Measurements from ENCODE around the gene SPTA1.

The SPTA1 gene

DNA sequence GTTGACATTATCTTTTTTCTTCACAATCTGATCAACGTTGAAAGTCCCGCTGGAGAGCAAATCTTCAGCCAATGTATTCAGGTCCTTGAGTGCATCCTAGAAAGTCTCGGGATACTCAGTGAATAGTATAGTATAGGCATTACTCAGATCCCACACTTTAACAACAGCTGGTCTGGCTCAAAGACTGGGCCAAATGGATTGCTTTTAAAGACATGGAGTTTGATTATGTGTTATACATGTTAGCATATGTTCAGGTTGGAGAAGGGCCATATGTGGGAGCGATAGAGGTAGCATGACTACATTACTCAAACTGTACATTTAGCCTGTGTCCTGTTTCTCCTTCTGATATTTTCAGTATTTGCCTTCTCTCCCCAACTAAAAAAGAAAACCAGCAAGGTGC, 48.4 kb downstream of the SPTA1 start:
- no peaks in the 10 kb centered on the region for H3K27me3 ChIP-seq
- H3K9me3 ChIP-seq: no peaks in the 10 kb centered on the region
- no peak overlapping the region for H3K4me3 ChIP-seq (ENCODE audit: low read depth, low read length)
- no peaks in the 10 kb centered on the region for H3K36me3 ChIP-seq
- TF ChIP-seq, protein P1, sequence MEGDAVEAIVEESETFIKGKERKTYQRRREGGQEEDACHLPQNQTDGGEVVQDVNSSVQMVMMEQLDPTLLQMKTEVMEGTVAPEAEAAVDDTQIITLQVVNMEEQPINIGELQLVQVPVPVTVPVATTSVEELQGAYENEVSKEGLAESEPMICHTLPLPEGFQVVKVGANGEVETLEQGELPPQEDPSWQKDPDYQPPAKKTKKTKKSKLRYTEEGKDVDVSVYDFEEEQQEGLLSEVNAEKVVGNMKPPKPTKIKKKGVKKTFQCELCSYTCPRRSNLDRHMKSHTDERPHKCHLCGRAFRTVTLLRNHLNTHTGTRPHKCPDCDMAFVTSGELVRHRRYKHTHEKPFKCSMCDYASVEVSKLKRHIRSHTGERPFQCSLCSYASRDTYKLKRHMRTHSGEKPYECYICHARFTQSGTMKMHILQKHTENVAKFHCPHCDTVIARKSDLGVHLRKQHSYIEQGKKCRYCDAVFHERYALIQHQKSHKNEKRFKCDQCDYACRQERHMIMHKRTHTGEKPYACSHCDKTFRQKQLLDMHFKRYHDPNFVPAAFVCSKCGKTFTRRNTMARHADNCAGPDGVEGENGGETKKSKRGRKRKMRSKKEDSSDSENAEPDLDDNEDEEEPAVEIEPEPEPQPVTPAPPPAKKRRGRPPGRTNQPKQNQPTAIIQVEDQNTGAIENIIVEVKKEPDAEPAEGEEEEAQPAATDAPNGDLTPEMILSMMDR (IDR thresholded peaks at IDR 0.05; ENCODE audit: low read depth, low read length): no peak
- DNase-seq: no peak
- H3K4me1 ChIP-seq: no peaks in the 10 kb centered on the region

DNA sequence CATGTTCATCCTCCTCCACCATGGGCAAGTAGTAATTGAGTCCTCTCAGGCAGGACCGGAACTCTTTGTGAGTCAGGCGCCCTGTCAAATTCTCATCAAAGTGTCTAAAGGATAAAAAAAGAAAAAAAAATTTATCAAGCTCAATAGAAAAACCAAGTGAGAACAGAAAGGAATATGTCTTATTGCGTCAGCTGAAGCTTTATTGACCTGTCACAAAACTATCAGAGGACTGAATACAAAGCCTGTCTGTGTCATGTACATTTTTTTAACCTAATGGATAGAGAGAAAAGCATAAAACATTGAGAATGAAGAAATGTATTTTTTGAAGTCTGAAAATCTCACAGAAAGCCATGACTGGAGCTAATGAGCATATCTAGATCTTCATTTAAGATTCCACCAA, 72.8 kb downstream of the SPTA1 start:
- Histone ChIP-seq H3K4me3 (ENCODE audit: low read depth, low read length) (no peak overlapping the region), H3K27me3 (no peaks in the 10 kb centered on the region), H3K4me1 (no peaks in the 10 kb centered on the region), H3K36me3 (no peaks in the 10 kb centered on the region), H3K9me3 (no peaks in the 10 kb centered on the region)
- no peak for DNase-seq
- TF ChIP-seq, protein P1 (IDR thresholded peaks at IDR 0.05; ENCODE audit: low read depth, low read length): no peak

DNA sequence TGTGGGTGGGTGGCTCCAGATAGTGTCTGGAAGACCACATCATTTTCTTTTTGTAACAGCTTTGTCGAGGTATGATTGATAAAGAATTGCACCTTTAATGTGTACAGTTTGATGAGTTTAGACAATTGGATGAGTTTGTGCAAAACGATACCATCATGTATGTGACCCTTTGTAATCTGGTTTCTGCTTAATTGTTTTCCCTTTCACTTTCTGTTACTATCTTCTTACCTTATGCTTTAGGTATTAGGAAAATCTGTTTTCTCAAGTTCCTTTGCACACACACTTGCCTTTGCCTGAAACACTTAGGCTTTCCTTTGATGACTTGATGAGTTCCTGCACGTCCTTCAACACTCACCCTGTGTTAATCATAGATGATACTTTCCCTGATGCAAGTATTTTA, 74.6 kb downstream of the SPTA1 start:
- H3K27me3 ChIP-seq: no peaks in the 10 kb centered on the region
- H3K36me3 ChIP-seq: no peaks in the 10 kb centered on the region
- H3K4me1 ChIP-seq: no peaks in the 10 kb centered on the region
- no peaks in the 10 kb centered on the region for H3K9me3 ChIP-seq
- no peak overlapping the region for H3K4me3 ChIP-seq (ENCODE audit: low read depth, low read length)
- DNase-seq: no peak
- TF ChIP-seq, protein P1 (IDR thresholded peaks at IDR 0.05; ENCODE audit: low read depth, low read length): no peak

DNA sequence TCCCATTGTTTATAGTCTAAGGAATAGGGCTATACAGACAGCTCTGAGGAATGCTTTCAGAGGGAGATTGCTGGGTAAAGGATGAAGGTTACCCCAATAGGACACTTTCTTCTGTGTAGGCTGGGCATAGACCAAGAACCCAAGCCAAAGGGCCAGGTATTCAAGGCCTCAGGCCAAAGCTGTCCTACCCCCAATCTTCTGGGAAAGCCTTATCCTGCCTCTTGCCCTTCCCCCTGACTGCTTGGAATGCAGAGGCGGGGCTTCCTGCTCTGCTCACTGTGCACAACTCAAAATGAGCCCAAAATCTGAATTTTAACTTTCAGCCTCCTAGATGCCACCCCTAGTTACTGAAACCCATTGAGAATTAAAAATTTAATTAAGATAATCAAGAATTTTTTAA, 79.2 kb downstream of the SPTA1 start:
- H3K4me3 ChIP-seq (ENCODE audit: low read depth, low read length): no peak overlapping the region
- H3K27me3 ChIP-seq: no peaks in the 10 kb centered on the region
- no peaks in the 10 kb centered on the region for H3K36me3 ChIP-seq
- no peak for DNase-seq
- H3K9me3 ChIP-seq: no peaks in the 10 kb centered on the region
- no peaks in the 10 kb centered on the region for H3K4me1 ChIP-seq
- TF ChIP-seq, protein P1 (IDR thresholded peaks at IDR 0.05; ENCODE audit: low read depth, low read length): no peak

DNA sequence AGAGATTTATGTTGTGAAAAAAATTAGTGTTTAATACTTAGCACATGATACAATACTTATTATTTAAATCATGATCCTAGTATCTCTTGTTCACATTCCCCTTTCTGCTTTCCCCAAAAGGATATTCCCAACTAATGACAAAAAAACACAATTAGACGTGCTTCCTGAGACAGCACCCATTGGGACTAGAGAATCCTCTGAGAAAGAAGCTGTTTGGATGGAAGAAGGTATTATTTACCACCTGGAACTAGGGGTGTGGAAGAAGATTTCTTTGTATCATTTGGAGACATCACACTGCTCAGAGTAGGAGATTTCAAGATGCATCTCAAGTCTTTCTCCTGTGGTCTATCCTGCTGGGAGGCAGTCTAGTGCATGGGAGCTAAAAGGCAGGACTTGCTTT, 81.5 kb downstream of the SPTA1 start, which contains the start of gene OR10Z1:
TSS of gene OR10Z1 (plus strand) at position 301 of the 400 bp plus-strand sequence. CDS start 1,171 bp downstream, outside the sequence.
- TF ChIP-seq, protein P1 (IDR thresholded peaks at IDR 0.05; ENCODE audit: low read depth, low read length): no peak

DNA sequence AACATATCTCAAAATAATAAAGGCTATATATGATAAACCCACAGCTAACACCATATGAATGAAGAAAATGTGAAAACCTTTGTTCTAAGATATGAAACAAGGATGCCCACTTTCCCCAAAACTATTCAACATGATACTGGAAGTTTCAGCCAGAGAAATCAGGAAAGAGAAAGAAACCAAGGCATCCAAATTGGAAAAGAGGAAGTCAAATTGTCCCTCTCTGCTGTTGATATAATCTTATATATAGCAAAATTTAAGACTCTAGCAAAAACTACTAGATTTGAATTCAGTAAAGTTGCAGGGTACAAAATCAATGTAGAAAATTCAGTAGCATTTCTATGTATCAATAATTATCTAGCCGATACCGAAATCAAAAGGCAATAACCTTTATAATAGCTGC, 85.8 kb downstream of the SPTA1 start:
- Histone ChIP-seq H3K36me3 (no peaks in the 10 kb centered on the region), H3K27me3 (no peaks in the 10 kb centered on the region), H3K9me3 (no peaks in the 10 kb centered on the region), H3K4me3 (ENCODE audit: low read depth, low read length) (no peak overlapping the region), H3K4me1 (no peaks in the 10 kb centered on the region)
- DNase-seq: no peak
- TF ChIP-seq, protein P1 (IDR thresholded peaks at IDR 0.05; ENCODE audit: low read depth, low read length): no peak

More for the DNA sequence above, 81.5 kb downstream of the SPTA1 start, which contains the start of gene OR10Z1:
- no peaks in the 10 kb centered on the region for H3K27me3 ChIP-seq
- H3K36me3 ChIP-seq: no peaks in the 10 kb centered on the region
- no peaks in the 10 kb centered on the region for H3K4me1 ChIP-seq
- H3K4me3 ChIP-seq (ENCODE audit: low read depth, low read length): no peak within 1 kb of the TSS
- DNase-seq: no peak
- H3K9me3 ChIP-seq: no peaks in the 10 kb centered on the region

All from BE2C (cell line).